Activated T-cell treated with anti-CD3 and anti-CD28 coated beads, Interleukin-2, amount 50 U/mL, for 48 hours (primary cell): ENCODE results near the gene HDAC10.

ENCODE experiments used
- DNase-seq, 2 experiments: peaks; one replicate each; pipeline ENCODE4 v3.0.0-alpha.2; 2020

Gene HDAC10

DNA sequence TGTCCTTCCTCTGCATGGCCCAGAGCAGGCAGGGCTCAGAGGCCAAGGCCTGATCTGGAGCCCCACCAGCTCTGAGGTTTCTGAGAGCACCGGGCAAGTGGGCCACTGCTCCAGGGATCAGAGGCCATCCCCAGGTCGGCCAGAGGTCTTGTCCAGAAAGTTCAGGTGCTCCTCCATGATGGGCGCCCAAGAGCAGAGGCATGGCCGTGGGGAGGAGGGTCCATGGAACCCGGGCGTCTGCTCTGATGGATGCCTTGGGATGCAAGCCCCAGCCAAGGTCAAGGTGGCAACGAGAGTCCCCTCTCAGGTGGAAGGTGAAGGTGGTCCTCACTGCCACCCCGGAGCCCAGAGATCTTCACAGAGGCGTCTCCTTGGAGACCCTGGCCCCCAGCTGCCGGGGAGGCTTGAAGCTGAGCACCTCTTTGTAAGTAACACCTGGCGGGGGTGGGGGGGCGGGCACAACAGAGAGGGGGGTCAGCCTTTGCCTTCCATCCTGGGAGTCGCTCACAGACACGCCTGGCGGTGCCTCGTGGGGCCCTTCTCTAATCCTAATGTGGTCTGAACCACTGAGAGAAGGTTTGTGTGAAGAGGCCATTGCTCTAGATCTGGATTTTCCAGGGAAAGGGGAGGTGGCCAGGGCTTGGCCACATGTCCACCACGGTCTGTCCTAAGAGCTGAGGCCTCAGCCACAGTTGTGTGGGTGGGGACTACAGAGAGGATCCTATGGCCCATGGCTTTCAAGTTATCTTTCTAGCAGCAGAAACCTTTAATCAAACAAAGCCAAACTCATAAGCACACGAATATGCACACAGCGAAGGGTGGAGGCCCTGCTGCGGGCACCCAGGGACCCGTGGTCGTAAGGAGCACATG lies 2.2 kb upstream of the HDAC10 start:
- no peak for DNase-seq

GRCh38 chr22:50252082-50253045 lies 1.3 kb upstream of the HDAC10 start:
- peak; percentile 80 to 81 for DNase-seq

DNA sequence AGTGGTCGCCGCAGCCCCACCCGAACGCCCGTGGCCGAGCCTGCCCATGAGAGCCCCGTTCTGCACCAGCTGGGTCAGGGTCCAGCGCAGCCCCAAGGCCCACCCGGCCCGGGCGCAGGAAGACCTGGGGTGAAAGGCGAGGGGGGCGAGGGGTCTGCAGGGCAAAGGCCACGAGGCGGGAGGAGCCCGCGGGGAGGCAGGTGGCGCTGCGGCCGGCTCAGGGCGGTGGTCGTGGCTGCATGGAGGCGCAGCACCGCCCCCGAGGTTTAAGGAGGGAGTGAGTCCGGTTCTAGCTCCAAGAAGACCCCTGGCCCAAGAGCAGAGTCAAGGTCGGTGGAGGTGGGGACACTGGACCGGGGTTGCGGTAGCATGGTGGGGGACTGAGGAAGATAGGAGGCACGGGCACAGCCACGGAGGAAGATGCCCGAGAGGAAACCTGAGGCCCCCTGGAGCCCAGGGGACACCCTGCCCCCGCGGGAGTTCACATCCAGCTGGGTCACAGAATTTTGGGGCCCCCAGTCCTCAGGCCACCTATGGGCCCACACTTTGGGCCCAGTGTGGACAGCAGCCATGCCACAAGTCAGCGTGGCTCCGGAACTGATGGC lies 514 bp upstream of the HDAC10 start:
- no peak for DNase-seq

DNA sequence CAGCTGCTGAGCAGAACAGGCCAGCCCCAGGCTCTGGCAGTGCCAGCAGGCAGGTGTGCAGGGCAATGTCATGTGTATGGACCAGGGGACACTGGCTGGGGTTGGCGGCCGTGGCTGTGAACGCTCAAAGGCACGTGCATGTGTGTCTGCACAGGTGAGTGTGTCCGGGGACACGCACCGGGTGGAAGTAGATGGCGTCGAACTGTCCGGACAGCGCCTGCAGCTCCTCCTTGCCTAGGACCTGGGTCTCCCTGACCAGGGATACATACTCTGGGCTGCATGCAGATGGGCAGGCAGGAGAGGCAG lies 863 bp downstream of the HDAC10 start:
- no peak for DNase-seq

GRCh38 chr22:50249341-50250248 lies 1.5 kb downstream of the HDAC10 start:
- no peak for DNase-seq

DNA sequence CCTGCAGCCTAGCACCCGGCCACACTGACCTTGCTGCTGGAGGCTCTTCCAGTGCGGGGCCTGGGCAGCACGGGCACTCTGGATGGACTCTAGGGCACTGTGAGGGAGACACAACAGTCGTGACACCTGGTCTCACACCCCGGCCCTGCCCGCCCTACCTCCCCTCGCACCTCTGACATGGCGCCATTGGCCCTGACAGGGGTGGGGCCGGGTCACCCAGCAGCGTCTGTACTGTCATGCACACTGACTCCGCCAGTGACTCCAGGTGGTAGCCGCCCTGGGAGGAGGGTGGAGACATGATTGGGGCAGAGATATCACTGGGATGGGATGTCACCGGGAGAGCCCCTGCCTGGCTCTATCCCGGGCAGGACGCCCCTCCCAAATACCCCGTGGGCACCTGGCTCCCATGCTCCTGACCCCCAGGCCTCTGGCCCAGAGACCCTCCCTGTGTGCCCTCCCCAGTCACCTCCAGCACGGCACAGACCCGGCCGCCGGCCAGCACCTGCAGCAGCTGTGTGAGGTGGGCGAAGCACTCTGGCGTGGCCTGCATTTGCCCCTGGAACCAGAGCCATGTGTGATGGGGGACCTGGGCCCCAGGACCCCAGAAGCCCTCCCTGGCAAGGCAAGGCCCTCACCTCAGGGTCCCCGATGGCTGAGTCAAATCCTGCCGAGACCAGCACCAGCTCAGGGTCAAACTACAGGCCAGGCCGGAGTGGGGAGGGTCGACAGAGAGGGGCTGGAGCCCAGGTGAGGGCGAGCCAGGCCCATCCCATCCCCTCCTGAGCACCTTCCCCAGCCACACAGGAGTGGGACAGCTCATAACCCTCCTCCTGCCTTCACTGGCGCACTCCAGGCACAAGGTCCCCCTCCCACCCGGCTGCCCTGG lies 2.6 kb downstream of the HDAC10 start:
- DNase-seq = no peak

GRCh38 chr22:50247748-50248147 lies 3.3 kb downstream of the HDAC10 start:
- peak; percentile 54 to 60 for DNase-seq

- no peak for DNase-seq
Measured at GRCh38 chr22:50246242-50247175, 4.6 kb downstream of the HDAC10 start.

DNA sequence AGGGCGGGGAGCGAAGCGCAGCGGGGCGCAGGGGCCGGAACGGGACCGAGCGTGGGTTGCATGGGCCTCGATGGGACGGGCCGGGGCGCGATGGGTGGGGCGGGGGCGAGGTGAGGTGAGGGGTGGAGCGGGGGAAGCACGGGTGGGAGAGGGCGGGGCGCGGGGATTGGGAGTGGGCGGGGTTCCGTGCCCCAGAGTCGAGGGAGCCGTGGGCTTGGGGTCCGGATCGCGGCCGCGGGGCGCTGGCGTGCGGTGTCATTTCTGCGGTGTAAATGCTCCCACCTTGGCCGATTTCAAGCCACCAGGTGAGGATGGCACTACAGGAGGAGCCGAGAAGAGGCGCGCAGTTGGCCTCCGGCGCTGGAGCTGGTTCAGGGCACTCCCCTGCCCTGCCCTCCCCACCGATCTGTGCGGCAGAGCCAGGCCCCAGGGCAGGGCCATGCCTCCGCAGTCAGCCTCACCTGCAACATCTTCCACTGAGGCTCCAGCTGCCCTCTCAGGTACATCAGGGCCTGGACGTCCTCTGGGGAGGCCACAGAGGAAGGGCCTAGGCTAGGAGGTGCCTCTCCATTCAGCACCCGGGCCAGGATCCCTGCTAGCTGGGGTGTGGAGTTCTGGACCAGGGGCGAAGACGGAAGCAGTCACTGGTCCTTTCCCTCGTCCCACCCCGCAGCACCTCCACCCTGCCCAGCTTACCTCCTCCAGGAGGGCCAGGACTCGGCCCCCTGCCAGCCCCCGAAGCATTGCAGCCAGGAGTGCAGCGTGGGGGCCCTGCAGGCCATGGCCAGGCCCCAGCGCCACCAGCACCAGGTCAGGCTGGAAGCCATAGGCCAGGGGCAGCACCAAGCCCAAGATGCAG lies 5.6 kb downstream of the HDAC10 start:
- peak in 1 of 2 experiments; percentile 46 for DNase-seq

DNA sequence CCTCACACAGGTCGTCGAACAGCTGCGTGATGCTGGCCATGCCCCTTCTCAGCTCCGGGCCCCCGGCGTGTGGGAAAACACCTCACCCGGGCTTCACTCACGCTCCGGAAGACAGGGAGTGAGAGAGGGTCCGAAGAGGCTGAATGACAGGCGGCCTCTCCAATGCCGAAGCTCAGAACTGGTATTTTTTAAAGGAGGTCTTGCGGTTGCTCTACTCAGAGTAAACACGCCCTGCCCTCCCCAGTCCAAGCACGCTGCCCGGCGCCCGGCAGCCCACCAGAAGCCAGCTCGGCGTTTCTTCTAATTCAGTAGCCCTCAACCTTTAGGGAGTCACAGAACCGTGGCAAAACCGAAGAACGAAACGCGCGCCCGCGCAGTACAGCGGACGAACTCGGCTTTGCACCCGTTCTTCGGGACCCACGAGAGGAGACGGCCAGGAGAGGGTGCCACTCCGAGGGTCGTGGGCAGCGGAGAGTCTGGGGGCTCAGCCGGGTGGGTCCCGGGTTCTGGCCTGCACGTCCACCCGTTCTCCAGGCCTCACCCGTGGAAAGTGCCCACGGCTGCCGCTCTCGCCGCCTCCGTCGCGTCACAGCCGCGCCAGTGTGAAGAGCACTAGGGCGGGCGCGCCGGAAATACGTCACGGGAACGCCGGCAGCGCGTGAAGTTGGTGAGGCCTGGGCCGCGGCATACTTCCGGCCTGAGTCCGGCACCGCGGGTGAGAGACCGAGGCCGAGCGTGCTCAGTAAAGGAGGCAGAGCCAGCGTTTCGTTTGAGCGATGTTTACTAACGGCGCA lies 6.4 kb downstream of the HDAC10 start, which contains the start of gene TUBGCP6:
TSS of gene TUBGCP6 (minus strand) at position 604 of the 794 bp plus-strand sequence. CDS start at position 40, 564 bp downstream.
- DNase-seq = peak; percentile 94 to 95

DNA sequence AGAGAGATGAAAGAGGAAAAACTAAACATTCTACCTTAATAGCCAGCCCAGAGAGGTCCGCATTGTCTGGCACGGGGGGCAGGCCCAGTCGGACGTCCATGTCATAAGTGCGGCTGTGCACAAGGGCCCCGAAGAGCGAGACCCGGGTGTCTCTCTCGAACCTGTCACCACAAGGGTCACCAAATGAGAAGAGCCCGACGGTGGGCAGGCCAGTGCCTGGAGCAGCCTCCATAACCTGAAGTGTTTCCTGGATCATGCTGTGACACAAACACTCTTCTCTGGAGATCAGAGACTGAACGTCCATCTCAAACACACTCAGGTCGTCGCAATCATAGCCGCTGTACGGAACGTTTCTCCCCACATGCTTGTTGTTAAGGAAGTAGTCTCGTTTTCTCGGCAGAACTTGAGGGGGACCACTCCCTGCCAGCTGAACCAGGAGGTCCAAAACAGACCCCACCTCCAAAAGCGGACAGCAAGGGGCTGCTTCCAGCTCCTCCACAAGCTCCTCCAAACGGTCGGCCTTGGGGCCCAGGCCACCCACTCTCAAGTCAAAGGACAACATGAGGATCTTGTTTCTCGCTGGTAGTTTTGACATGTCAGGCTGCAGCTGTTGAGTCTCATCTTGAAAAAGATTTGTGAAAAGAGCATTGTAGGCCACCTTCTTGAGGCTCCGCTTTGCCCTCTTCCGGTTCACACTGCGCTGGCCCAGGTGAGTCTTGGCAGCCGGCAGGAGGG lies 7.2 kb downstream of the HDAC10 start:
- no peak for DNase-seq

DNA sequence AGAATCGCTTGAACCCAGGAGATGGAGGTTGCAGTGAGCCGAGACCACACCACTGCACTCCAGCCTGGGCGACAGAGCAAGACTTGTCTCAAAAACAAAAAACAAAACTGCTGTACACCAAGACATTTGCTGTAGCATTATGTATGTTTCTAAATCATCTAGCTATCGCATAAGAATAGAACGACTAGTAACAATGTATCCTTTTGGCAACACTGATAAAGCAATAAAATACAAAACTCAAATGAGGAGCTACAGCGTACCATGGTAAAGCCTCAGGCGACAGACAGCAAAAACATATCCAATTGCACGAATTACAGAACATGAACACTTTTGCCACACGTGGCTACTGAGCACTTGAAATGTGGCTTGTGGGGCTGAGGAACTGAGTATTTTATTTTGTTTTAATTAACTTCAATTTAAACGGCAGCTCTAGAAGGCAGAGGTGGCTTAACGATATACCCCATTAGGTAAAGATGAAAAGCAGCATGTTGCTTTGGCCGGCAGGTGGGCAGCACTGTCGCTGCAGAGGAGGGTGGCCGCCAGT lies 8.6 kb downstream of the HDAC10 start:
- DNase-seq = no peak

DNA sequence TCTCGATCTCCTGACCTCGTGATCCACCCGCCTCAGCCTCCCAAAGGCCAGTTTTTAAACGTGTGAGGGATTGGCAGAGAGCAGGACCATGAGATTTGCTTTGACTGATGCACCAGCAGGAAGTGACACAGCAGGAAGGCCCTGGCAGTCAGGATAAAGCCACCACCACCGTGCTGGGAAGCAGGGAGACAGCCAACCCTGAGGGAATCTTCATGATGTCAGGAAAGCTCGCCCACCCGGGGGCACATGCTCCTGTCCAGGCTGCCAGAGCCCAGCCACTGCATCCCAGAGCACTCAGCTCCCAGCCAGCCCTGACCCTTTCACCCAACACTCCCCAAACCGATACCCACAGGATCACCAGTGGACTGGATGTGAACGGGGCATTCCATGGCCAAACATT lies 12.3 kb downstream of the HDAC10 start:
- DNase-seq = no peak

GRCh38 chr22:50236731-50237409 lies 14.2 kb downstream of the HDAC10 start:
- DNase-seq = no peak

DNA sequence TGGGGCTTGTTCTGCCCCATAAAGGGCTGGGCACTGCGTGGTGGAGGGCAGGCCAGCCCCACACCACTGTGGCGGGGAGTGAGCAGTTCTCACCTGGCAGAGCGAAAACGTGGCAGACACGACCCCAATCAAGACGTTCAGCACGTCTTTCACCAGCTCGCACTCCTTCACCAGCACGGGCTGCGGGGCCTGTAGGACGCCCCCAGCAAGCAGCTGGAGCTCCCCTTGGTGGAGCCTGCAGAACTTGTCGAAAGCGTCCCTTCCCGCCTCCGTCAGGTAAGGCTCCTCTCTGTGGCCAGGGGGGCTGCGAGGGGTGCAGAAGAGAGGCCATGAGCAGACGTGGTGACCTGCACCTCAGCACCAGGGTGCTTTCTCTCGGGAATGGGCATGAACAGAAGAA lies 17.8 kb downstream of the HDAC10 start:
- DNase-seq = no peak

DNA sequence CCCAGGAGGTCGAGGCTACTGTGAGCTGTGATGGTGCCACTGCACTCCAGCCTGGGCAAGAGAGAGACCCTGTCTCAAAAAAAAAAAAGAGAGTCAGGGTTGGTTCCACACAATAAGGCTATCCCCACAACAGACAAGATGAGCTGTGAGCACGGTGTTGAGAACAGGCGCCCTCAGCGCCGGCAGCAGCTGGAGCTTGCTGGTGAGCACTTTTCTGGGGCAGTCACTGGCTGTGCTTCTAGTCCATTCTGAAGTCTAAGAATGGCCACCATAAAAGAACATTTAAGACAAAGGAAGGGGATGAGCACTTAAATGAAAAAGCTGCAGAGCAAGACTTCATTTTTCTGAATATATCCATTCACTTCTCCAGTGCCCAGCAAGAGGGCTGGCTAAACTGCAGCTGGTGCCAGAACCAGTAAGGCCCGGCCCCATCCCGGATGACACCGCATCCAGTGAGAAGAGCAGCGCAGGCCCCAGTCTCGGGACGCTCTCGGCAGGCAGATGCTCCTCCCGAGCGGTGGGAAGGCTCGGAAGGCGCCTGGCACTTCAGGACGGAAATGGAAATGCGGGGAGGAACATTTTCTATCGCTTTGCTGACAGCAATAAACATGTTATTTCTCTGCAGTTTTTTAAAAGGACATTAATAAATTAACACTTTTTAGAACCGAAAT lies 18.4 kb downstream of the HDAC10 start:
- no peak for DNase-seq
